HG02588 (cell line): ENCODE results near the gene ZC3H18.
A peak's percentile ranks its signal among the peaks of the same experiment; 100 is the strongest.

Source experiments
- ATAC-seq: cut with Tn5 transposase; IDR thresholded peaks from one replicate; pipeline ENCODE4 v1.9.1; 2021; ENCODE audit warnings: mild to moderate bottlenecking, moderate library complexity; ENCODE audit not compliant: unreplicated experiment

ZC3H18 gene

GRCh38 chr16:88569985-88570690, at the start of gene ZC3H18:
TSS of gene ZC3H18 (plus strand) at chr16:88570403. CDS start at chr16:88577124, 6,721 bp downstream.
- ATAC-seq: peak; percentile 78

DNA sequence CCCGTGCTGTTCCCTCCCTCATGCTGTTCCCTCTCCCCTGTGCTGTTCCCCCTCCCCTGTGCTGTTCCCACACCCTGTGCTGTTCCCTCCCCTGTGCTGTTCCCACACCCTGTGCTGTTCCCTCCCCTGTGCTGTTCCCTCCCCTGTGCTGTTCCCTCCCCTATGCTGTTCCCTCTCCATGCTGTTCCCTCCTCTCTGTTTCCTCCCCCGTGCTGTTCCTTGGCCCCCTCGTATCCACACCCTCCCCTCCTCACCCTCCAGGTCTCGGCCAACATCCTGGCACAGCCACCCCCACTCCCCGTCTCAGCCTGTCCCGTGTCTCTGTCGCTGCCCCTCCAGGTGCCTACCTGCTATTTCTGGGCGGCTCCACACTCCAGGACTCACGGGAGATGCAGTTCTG, 48.5 kb upstream of the ZC3H18 start:
- ATAC-seq: no peak

- ATAC-seq: no peak
These were observed 47.8 kb upstream of the ZC3H18 start for GRCh38 chr16:88522276-88522949.

DNA sequence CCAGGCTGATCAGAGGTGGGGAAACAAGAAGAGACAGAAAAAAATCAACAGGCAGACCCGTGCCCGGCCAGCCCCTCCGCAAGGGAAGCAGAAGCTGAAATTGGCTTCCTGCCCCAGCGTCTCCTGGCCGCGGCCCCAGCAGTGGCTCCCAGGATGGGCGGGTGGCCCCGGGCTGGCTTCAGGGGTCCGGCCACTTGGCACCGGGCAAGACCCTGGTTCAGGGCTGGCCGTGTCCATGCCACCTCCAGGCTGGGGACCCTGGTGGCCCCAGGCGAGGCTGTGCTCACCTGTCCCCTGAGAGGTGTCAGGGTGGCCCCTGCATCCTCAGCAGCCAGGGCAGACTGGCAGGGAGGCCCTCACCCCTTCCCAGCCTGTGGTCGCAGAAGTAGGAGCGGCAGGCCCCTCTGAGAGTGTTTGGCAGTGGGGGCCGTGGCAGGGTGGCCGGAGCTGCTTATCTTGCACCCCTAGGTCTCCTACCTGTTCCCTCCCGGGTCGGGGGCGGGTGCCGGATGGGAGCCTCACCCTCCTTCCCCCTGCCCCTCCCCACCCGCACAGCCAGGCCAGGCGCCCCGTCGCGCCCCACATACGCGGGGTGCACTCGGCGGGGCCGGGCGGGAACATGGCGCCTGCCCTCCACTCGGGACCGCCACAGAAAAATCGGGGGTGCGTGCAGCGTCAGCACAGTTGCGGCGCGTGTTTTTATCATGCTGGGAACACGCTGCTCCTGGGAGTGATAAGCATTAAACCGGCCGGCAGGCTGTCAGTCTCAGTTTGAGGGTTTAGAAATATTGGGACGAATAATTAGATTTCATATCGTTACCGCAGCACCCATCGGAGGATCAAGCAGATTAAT, 46.7 kb upstream of the ZC3H18 start:
- ATAC-seq: no peak

DNA sequence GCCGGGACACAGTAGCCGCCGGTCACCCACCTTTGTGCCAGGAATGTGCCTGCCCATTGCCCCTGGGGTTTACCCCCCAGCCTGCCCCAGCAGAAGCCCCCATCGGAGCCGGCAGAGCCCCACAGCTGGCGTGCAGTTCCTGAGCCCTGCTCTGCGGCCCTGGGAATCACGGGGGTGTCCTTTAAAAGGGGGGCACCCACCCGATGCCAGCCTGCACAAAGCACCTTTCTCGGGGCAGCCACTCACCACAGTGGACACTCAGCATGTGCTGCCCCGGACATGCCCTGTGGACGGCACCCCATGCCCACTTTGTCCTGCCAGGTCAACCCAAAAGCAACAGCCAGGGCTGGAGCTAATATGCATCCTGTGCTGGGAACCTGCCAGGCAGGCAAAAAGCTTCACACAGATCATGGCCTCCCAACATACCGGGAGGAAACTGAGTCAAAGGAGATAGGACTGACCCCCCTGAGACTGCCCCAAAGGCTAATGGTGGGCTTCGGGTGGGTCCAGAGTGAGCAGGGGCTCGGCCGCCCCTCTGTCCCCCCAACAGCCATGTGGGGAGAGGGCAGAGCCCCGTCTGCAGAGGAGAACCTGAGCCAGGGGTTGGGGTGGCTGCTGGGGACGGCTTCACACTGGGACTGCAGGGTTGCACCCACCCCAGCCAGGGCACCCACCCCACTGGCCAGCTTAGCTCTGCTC, 45.8 kb upstream of the ZC3H18 start:
- no peak for ATAC-seq

- no peak for ATAC-seq
These were observed 45.1 kb upstream of the ZC3H18 start for GRCh38 chr16:88524973-88525662.

DNA sequence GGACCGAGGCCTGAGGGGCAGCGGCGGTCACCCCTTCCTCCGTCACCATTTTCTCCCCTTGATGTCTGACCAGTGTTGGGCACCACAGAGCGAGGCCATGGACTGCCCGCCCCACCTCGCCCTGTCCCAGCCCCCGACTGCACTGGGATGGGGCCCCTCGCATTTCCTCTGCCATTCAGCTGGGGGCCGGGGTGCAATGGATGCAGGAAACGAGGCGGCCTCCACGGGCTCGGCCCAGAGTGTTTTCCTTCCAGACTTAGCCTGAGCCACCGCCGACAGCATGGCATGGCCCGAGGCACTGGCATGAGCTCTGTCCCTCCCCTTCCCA, 44.6 kb upstream of the ZC3H18 start:
- ATAC-seq: no peak

GRCh38 chr16:88526008-88526905, 43.9 kb upstream of the ZC3H18 start:
- ATAC-seq: no peak

DNA sequence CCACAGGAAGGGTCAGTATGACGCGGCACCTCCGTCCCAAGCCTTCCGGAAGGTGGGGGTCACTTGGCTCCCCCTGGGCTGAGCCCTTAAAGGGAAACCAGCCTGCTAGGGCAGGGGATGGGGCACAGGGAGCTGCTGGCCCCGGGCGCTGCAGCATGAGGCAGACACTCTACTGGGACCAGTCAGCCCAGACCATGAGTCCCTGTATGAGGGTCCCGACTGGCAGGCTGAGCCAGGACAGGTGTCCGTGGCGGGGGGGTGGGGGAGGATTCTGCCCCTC, 43.4 kb upstream of the ZC3H18 start:
- no peak for ATAC-seq

- no peak for ATAC-seq
These were observed 42.8 kb upstream of the ZC3H18 start for GRCh38 chr16:88527186-88527936.

DNA sequence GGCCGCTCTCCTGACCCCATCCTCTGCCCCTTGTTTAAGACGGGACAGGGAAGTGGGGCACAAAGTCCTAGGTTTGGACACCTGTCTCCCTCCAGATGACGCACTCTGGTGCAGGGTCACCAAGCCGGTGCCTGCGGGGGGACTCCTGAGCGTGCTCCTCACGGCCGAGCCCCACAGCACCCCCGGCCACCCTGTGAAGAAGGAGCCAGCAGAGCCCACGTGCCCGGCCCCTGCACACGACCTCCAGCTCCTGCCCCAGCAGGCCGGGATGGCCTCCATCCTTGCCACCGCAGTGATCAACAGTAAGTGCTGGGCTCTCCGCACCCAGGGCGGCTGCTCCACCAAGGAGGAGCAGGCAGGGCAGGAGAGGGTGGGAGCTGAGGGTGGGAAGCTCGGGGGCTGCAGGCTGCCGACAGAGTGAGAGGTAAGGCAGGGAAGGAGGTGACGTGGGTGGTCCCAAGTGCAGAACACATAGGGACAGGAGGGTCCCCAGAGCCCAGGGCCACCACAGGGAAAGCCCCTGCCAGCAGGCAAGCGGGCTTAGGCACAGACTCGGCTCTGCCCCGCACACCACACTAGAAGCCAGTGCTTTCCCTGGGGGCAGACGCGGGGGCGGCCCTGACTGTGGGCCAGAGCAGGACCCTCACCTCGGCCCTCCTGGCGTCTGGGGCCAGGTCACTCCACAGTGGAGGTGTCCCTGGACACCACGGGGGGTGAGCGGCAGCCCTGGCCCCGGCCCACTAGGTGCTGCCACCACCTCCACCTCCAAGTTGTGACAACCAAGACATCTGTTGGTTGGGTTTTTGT, 42.1 kb upstream of the ZC3H18 start:
- ATAC-seq: no peak

DNA sequence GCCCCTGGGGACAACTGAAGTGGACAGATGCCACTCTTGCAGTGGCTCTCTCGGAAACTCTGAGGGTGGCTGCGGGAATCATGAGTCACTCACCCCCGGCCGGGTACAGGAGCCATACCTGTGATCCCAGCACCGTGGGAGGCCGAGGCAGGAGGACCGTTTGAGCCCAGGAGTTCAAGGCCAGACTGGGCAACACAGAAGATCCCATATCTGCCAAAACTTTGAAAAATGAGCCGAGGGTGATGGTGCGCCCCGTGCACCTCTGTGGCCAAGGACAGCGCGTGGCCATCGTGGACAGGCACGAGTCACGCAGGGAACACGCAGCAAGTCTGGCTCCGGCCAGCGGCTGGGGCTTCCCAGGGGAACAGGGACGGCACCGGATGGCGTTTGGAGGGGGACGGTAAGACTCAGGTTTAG, 41.3 kb upstream of the ZC3H18 start:
- ATAC-seq: no peak

DNA sequence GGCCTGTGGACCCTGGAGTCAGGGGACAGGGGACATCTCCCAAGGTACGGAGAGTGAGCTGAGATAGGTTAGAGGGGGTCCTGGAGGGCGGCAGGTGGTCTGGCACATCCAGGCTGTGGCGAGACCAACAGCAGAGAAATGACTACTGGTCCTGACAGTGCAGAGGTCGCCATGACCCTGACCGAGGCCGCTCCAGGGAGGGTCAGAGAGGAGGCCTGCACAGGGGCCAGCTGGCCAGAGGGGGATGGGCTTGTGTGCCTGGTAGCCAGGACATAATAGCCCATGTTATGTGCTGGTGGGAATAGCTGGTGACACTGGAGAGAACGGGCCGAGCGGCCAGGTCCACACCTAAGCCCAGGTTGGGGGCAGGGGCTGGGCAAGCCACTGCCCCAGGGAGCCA, 40.6 kb upstream of the ZC3H18 start:
- no peak for ATAC-seq

GRCh38 chr16:88530051-88530857, 39.9 kb upstream of the ZC3H18 start:
- ATAC-seq: no peak

DNA sequence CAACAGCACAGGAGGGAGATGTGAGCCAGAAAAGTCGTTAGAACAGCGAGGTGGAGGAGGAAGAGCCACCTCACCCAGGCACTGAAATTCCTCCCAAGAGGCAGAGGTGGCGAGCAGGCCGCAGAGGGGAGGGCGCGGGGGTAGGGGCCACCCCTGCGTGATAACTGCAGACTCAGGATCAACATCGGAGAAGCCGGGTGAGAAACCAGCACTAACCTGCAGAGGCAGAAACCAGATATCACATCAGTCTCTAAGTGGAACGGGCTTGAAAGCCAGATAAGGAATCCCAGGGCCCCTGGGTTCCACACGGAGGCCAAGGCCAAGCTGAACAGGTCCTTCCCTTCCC, 39.4 kb upstream of the ZC3H18 start:
- ATAC-seq: no peak

GRCh38 chr16:88531346-88531745, 38.9 kb upstream of the ZC3H18 start:
- no peak for ATAC-seq

DNA sequence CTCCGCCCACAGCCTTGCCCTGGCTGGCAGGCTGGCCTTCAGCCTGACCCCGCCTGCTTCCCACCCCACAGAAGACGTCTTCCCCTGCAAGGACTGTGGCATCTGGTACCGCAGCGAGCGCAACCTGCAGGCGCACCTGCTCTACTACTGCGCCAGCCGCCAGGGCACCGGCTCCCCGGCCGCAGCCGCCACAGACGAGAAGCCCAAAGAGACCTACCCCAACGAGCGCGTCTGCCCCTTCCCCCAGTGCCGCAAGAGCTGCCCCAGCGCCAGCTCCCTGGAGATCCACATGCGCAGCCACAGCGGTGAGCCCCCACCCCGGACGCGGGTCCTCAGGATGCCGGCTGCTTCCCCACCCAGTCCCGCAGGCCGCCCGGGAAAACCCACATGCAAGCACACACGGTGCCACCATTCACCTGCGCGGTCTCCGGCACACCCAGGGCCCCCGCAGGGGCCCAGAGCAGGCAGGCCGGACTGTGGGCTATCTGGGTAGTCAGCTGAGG, 38.2 kb upstream of the ZC3H18 start:
- no peak for ATAC-seq
